Stomach (tissue), 9 donors: ENCODE measurements around the gene NOXO1. TPM values are rescaled to one million over a fixed set of nuclear protein-coding genes. Genes with fewer than 3 reads are reported as not detected.

Experiments used
- DNase-seq, 2 donors: peaks; one replicate each; pipeline versions ENCODE4 v3.0.0 to v3.0.0-alpha.2; 2013 to 2019
- H3K27ac ChIP-seq, 5 donors: fragments of 200-600 bp in 4 of 5; sonication (generic) in 4 of 5; one replicate each; pipeline ENCODE4 v1.5.1; 2013 to 2019; ENCODE audit warnings: mild to moderate bottlenecking in 1 of 5, moderate library complexity in 1 of 5
- H3K27me3 ChIP-seq, 3 donors: fragments of 200-600 bp; sonication (generic); one replicate each; pipeline ENCODE4 v1.5.1; 2017 to 2019; ENCODE audit warnings: mixed run types in 1 of 3
- H3K36me3 ChIP-seq, 4 donors: fragments of 200-600 bp; sonication (generic); 1 replicate in 3 of 4; 2 replicates in 1 of 4; pipeline ENCODE4 v1.5.1; 2016 to 2019
- H3K4me1 ChIP-seq, 4 donors: fragments of 200-600 bp; sonication (generic); one replicate each; pipeline ENCODE4 v1.5.1; 2016 to 2019
- H3K4me3 ChIP-seq, 4 donors: fragments of 200-600 bp; sonication (generic) in 3 of 4; one replicate each; pipeline ENCODE4 v1.5.1; 2016 to 2019; ENCODE audit warnings: mild to moderate bottlenecking in 1 of 4
- H3K9me3 ChIP-seq, 4 donors: fragments of 200-600 bp; sonication (generic); one replicate each; pipeline ENCODE4 v1.5.1; 2016 to 2019
- CTCF ChIP-seq, 7 experiments: fragments of 450-650 bp in 4 of 7; fragments of 200-600 bp in 3 of 7; sonication (generic) in 3 of 7; IDR thresholded peaks; one replicate each; pipeline ENCODE4 v1.5.1; 2016 to 2019; ENCODE audit warnings: antibody characterized with exemption in 7 of 7, control low read depth in 2 of 7, mild to moderate bottlenecking in 1 of 7
- EP300 ChIP-seq: sonication (generic); formaldehyde crosslinking; IDR thresholded peaks from one replicate; pipeline ENCODE4 v1.6.1; 2017; ENCODE audit warnings: antibody characterized with exemption
- POLR2A ChIP-seq, 4 donors: fragments of 450-650 bp; IDR thresholded peaks; one replicate each; pipeline ENCODE4 v1.6.1; 2016; ENCODE audit warnings: antibody characterized with exemption in 4 of 4, control low read depth in 2 of 4, mild to moderate bottlenecking in 1 of 4, moderate library complexity in 1 of 4
- POLR2AphosphoS5 ChIP-seq, 3 donors: sonication (generic); formaldehyde crosslinking; IDR thresholded peaks; one replicate each; pipeline ENCODE4 v1.6.1; 2016; ENCODE audit warnings: antibody characterized with exemption in 3 of 3
- WGBS, 5 donors: extraction: QIAGEN DNeasy Blood & Tissue Kit in 3 of 5; methylation state at CpG; one replicate each; pipeline versions ENCODE4 v1.1.5 to v1.1.7; 2013 to 2018; 5-methylcytosine and 5-hydroxymethylcytosine counted together
- intact Hi-C: fragments of 100-400 bp; cut with DNase I; formaldehyde crosslinking; loops from one replicate; pipeline ENCODE4 v1.15.1; 2023; ENCODE audit warnings: low total_unique reads
- polyA plus RNA-seq, 3 donors: library from polyadenylated mRNA; stranded (reverse); fragments of 200-250 nt; gene quantifications; one replicate each; pipeline ENCODE4 v1.2.3, GENCODE V29; 2013
- total RNA-seq, 5 donors: library from RNA; depleted of rRNA; stranded (reverse); fragments of >200 nt; gene quantifications; one replicate each; pipeline versions ENCODE4 v1.1.0 to v1.2.3, GENCODE V29; 2014 to 2016
- donor health status: healthy with polysubstance abuse.
- donor health status: Bipolar disorder and iron deficiency.
- donor health status: healthy.

The NOXO1 gene
- total and polyA plus RNA-seq, 8 donors = 1.2 to 58.2 (median 3.0) TPM; not detected in 4

- Histone ChIP-seq H3K27me3 (peaks cover 6 to 34% (median 16%) of the 10 kb centered on the region in 3 donors), H3K9me3 (no peaks in the 10 kb centered on the region), H3K27ac (no peak overlapping the region), H3K4me3 (no peak overlapping the region), H3K36me3 (peaks cover 4 to 10% (median 8%) of the 10 kb centered on the region in 4 donors), H3K4me1 (peaks cover 51 to 75% (median 68%) of the 10 kb centered on the region in 4 donors)
- intact Hi-C loops = loop anchor here (10.0 kb wide), 1 partner anchor 60 kb away; no protein-coding TSS in a partner anchor
- no peak for TF ChIP-seq POLR2A (IDR thresholded peaks at IDR 0.05)
- TF ChIP-seq EP300 = no peak
- TF ChIP-seq CTCF (IDR thresholded peaks at IDR 0.05) = no peak
- no peak for TF ChIP-seq POLR2AphosphoS5 (IDR thresholded peaks at IDR 0.05)
- WGBS, 5 donors = 90 to 99% (median 94%) methylated on average over 7 to 14 of the region's 14 CpGs
- peak in 1 of 2 donors; percentile 8 for DNase-seq
Observed at GRCh38 chr16:2025251-2025650, 44.0 kb upstream of the NOXO1 start.

- no peaks in the 10 kb centered on the region for H3K36me3 ChIP-seq
- intact Hi-C loops = loop anchor here (5.0 to 10.0 kb wide), 2 partner anchors 61 to 128 kb away; no protein-coding TSS in a partner anchor
- peak overlapping the region; percentile 66 to 81 (median 74) for H3K27ac ChIP-seq
- WGBS, 5 donors = 84 to 97% (median 90%) methylated on average over 12 of the region's 12 CpGs
- peak overlapping the region in 1 of 4 donors; percentile 38 for H3K4me3 ChIP-seq
- no peak for TF ChIP-seq CTCF (IDR thresholded peaks at IDR 0.05)
- TF ChIP-seq POLR2A (IDR thresholded peaks at IDR 0.05) = no peak
- TF ChIP-seq EP300 = no peak
- no peak for TF ChIP-seq POLR2AphosphoS5 (IDR thresholded peaks at IDR 0.05)
- H3K27me3 ChIP-seq = peaks cover 18 to 46% (median 28%) of the 10 kb centered on the region in 3 donors
- H3K4me1 ChIP-seq = peaks cover 53 to 72% (median 68%) of the 10 kb centered on the region in 4 donors
- no peaks in the 10 kb centered on the region for H3K9me3 ChIP-seq
- DNase-seq = no peak
Observed at GRCh38 chr16:2024032-2024420, 42.8 kb upstream of the NOXO1 start.

- H3K27me3 ChIP-seq = peaks cover 20 to 52% (median 31%) of the 10 kb centered on the region in 3 donors
- WGBS, 5 donors = 9 to 27% (median 14%) methylated on average over 8 to 53 of the region's 53 CpGs
- TF ChIP-seq POLR2A (IDR thresholded peaks at IDR 0.05) (no peak), CTCF (IDR thresholded peaks at IDR 0.05) (peak in 6 of 7 experiments; percentile 87 to 99 (median 99)), POLR2AphosphoS5 (IDR thresholded peaks at IDR 0.05) (peak; percentile 40 to 93 (median 47))
- no peaks in the 10 kb centered on the region for H3K9me3 ChIP-seq
- H3K4me1 ChIP-seq = peaks cover 46 to 65% (median 62%) of the 10 kb centered on the region in 4 donors
- H3K27ac ChIP-seq = peak overlapping the region; percentile 66 to 81 (median 74)
- DNase-seq = peak; percentile 96 to 97
- H3K36me3 ChIP-seq = no peaks in the 10 kb centered on the region
- peak overlapping the region; percentile 24 to 39 (median 35) for H3K4me3 ChIP-seq
- intact Hi-C loops = loop anchor here (5.0 to 10.0 kb wide), 2 partner anchors 61 to 129 kb away; no protein-coding TSS in a partner anchor
Observed at GRCh38 chr16:2023092-2024031, 42.1 kb upstream of the NOXO1 start.

GRCh38 chr16:2022723-2023091 lies 41.4 kb upstream of the NOXO1 start:
- peak overlapping the region; percentile 24 to 39 (median 35) for H3K4me3 ChIP-seq
- DNase-seq = peak in 1 of 2 donors; percentile 79
- 0 to 10% (median 3%) methylated on average over 2 to 14 of the region's 14 CpGs for WGBS, 5 donors
- TF ChIP-seq POLR2AphosphoS5 (IDR thresholded peaks at IDR 0.05) = no peak
- TF ChIP-seq CTCF (IDR thresholded peaks at IDR 0.05) = no peak
- TF ChIP-seq EP300 = no peak
- no peak for TF ChIP-seq POLR2A (IDR thresholded peaks at IDR 0.05)
- H3K27me3 ChIP-seq = peaks cover 20 to 59% (median 31%) of the 10 kb centered on the region in 3 donors
- no peaks in the 10 kb centered on the region for H3K9me3 ChIP-seq
- no peaks in the 10 kb centered on the region for H3K36me3 ChIP-seq
- peaks cover 39 to 59% (median 55%) of the 10 kb centered on the region in 4 donors for H3K4me1 ChIP-seq
- H3K27ac ChIP-seq = peak overlapping the region in 2 of 5 donors; percentile 6 to 81
- intact Hi-C loops = loop anchor here (5.0 to 10.0 kb wide), 2 partner anchors 62 to 130 kb away; no protein-coding TSS in a partner anchor
